Gastrocnemius medialis (tissue), 4 donors: ENCODE results near the gene TNFSF12. TPM values are rescaled to one million over a fixed set of nuclear protein-coding genes. Genes with fewer than 3 reads are reported as not detected.

Experiments used
- ATAC-seq, 2 donors: fragments of 150-250 bp; one replicate each; pipeline ENCODE4 v1.9.1; 2016
- DNase-seq, 2 donors: peaks; one replicate each; pipeline ENCODE4 v3.0.0-alpha.2; 2019
- H3K27ac ChIP-seq, 4 donors: fragments of 200-600 bp; sonication (generic); 1 replicate in 1 of 4; 2 replicates in 3 of 4; pipeline ENCODE4 v1.5.1; 2016 to 2018; ENCODE audit warnings: mild to moderate bottlenecking in 2 of 4, moderate library complexity in 1 of 4
- H3K27me3 ChIP-seq, 3 donors: fragments of 200-600 bp; sonication (generic) in 2 of 3; 1 replicate in 1 of 3; 2 replicates in 2 of 3; pipeline versions ENCODE4 v1.5.1 to v1.6.0; 2016 to 2019; ENCODE audit warnings: mild to moderate bottlenecking in 1 of 3, moderate library complexity in 1 of 3
- H3K36me3 ChIP-seq, 2 donors: fragments of 200-600 bp; sonication (generic) in 1 of 2; one replicate each; pipeline ENCODE4 v1.5.1; 2017 to 2018
- H3K4me1 ChIP-seq, 2 donors: fragments of 200-600 bp; sonication (generic) in 1 of 2; one replicate each; pipeline ENCODE4 v1.5.1; 2016 to 2017; ENCODE audit warnings: mild to moderate bottlenecking in 2 of 2
- H3K4me3 ChIP-seq, 4 donors: fragments of 200-600 bp; sonication (generic) in 3 of 4; 1 replicate in 1 of 4; 2 replicates in 3 of 4; pipeline ENCODE4 v1.5.1; 2016 to 2019; ENCODE audit warnings: mild to moderate bottlenecking in 2 of 4
- H3K9me3 ChIP-seq, 3 donors: fragments of 200-600 bp; sonication (generic) in 2 of 3; 1 replicate in 1 of 3; 2 replicates in 2 of 3; pipeline ENCODE4 v1.5.1; 2016 to 2019
- CTCF ChIP-seq, 5 experiments: fragments of 450-650 bp in 3 of 5; fragments of 200-600 bp in 2 of 5; sonication (generic) in 2 of 5; IDR thresholded peaks in 4 of 5; conservative IDR thresholded peaks in 1 of 5; 1 replicate in 4 of 5; 2 replicates in 1 of 5; pipeline ENCODE4 v1.5.1; 2016 to 2019; ENCODE audit warnings: antibody characterized with exemption in 5 of 5, mild to moderate bottlenecking in 3 of 5, moderate library complexity in 3 of 5
- POLR2A ChIP-seq, 2 donors: fragments of 450-650 bp; IDR thresholded peaks; one replicate each; pipeline ENCODE4 v1.6.1; 2017; ENCODE audit warnings: antibody characterized with exemption in 2 of 2, mild to moderate bottlenecking in 2 of 2, moderate library complexity in 2 of 2
- in situ Hi-C, 4 donors: fragments of 200-750 bp; cut with MboI; loops; one replicate each; pipeline versions ENCODE4 v1.15.0 to v1.8.0; 2017; ENCODE audit warnings: low sequenced_read_pairs in 4 of 4
- intact Hi-C: fragments of 100-400 bp; cut with DNase I; formaldehyde crosslinking; loops from one replicate; pipeline ENCODE4 v1.15.1; 2023; ENCODE audit warnings: low total_unique reads
- total RNA-seq, 4 donors: library from RNA; depleted of rRNA; stranded (reverse); fragments of >200 nt; gene quantifications; one replicate each; pipeline versions ENCODE4 v1.1.0 to v1.2.3, GENCODE V29; 2016

The TNFSF12 gene
- total RNA-seq, 4 donors from 2014 or later = 7.9 to 26.1 (median 16.9) TPM

- Histone ChIP-seq H3K36me3 (peaks cover 3 to 50% of the 10 kb centered on the region in 2 donors), H3K4me1 (peaks cover 64 to 65% of the 10 kb centered on the region in 2 donors), H3K9me3 (no peaks in the 10 kb centered on the region), H3K27ac (peak overlapping the region; percentile 98 to 100 (median 99)), H3K4me3 (no peak overlapping the region), H3K27me3 (no peaks in the 10 kb centered on the region)
- intact Hi-C loops (loop anchor here (10.0 kb wide), 2 partner anchors 562 to 578 kb away; partner anchors contain the start of genes PER1 and RNASEK), in situ Hi-C loops (no loop called here)
- TF ChIP-seq POLR2A (IDR thresholded peaks at IDR 0.05) (no peak), CTCF (IDR thresholded peaks at IDR 0.05 in 4 of 5, conservative IDR thresholded peaks at IDR 0.05 in 1 of 5) (no peak)
- DNase-seq (peak in 1 of 2 donors; percentile 66), ATAC-seq (no peak)
Measured at GRCh38 chr17:7576432-7576937, 27.6 kb downstream of the TNFSF12 start.

DNA sequence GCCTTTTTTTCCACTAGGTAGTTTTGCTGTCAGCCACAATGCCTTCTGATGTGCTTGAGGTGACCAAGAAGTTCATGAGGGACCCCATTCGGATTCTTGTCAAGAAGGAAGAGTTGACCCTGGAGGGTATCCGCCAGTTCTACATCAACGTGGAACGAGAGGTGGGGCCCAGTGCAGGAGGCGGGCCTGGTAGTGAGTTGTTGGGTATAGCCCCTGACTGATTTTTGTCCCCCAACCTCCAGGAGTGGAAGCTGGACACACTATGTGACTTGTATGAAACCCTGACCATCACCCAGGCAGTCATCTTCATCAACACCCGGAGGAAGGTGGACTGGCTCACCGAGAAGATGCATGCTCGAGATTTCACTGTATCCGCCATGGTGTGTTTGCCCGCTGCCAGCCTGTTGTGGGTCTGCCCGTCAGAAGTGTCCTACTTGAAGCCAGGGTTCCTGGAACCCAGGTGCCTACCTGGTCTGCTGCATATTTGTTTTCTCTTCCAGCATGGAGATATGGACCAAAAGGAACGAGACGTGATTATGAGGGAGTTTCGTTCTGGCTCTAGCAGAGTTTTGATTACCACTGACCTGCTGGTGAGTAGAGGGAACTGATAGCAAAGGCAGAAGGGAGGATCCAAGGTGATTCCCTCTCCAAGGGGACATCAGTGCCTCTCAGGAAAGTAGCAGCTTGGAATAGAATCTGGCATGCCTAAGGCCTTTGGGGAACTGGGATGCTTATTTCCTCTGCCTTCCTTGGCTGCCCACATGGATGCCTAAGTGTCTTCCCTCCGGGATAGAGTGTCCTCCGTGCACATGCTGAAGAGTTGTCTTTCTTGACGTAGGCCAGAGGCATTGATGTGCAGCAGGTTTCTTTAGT lies 28.7 kb downstream of the TNFSF12 start:
- no peak overlapping the region for H3K4me3 ChIP-seq
- H3K36me3 ChIP-seq = peaks cover 3 to 50% of the 10 kb centered on the region in 2 donors
- DNase-seq = no peak
- no peak for TF ChIP-seq CTCF (IDR thresholded peaks at IDR 0.05 in 4 of 5, conservative IDR thresholded peaks at IDR 0.05 in 1 of 5)
- no peak for TF ChIP-seq POLR2A (IDR thresholded peaks at IDR 0.05)
- peak overlapping the region; percentile 98 to 100 (median 99) for H3K27ac ChIP-seq
- H3K27me3 ChIP-seq = no peaks in the 10 kb centered on the region
- in situ Hi-C loops (no loop called here), intact Hi-C loops (loop anchor here (10.0 kb wide), 2 partner anchors 563 to 577 kb away; partner anchors contain the start of genes PER1 and RNASEK)
- no peaks in the 10 kb centered on the region for H3K9me3 ChIP-seq
- H3K4me1 ChIP-seq = peaks cover 71 to 72% of the 10 kb centered on the region in 2 donors
- no peak for ATAC-seq

DNA sequence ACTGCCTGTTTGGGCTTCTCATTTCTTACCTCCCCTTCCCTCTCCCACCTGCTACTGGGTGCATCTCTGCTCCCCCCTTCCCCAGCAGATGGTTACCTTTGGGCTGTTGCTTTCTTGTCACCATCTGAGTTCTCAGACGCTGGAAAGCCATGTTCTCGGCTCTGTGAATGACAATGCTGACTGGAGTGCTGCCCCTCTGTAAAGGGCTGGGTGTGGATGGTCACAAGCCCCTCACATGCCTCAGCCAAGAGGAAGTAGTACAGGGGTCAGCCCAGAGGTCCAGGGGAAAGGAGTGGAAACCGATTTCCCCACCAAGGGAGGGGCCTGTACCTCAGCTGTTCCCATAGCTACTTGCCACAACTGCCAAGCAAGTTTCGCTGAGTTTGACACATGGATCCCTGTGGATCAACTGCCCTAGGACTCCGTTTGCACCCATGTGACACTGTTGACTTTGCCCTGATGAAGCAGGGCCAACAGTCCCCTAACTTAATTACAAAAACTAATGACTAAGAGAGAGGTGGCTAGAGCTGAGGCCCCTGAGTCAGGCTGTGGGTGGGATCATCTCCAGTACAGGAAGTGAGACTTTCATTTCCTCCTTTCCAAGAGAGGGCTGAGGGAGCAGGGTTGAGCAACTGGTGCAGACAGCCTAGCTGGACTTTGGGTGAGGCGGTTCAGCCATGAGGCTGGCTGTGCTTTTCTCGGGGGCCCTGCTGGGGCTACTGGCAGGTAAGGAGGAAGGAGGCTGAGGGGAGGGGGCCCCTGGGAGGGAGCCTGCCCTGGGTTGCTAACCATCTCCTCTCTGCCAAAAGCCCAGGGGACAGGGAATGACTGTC lies 30.4 kb downstream of the TNFSF12 start, which contains the start of gene CD68:
TSS of gene CD68 (plus strand) at position 638 of the 833 bp plus-strand sequence. CDS start at position 678, 40 bp downstream.
- intact Hi-C loops (loop anchor here (10.0 kb wide), 2 partner anchors 564 to 576 kb away; partner anchors contain the start of genes PER1 and RNASEK), in situ Hi-C loops (no loop called here)
- ATAC-seq (peak; percentile 50), DNase-seq (peak; percentile 73 to 79)
- Histone ChIP-seq H3K27me3 (no peaks in the 10 kb centered on the region), H3K4me3 (peak within 1 kb of the TSS in 3 of 4 donors; percentile 20 to 36 (median 22)), H3K27ac (peak within 1 kb of the TSS; percentile 98 to 100 (median 99)), H3K9me3 (no peaks in the 10 kb centered on the region), H3K4me1 (peaks cover 75 to 78% of the 10 kb centered on the region in 2 donors), H3K36me3 (peaks cover 3 to 48% of the 10 kb centered on the region in 2 donors)
- TF ChIP-seq CTCF (IDR thresholded peaks at IDR 0.05 in 4 of 5, conservative IDR thresholded peaks at IDR 0.05 in 1 of 5) (no peak), POLR2A (IDR thresholded peaks at IDR 0.05) (peak; percentile 66 to 85)

DNA sequence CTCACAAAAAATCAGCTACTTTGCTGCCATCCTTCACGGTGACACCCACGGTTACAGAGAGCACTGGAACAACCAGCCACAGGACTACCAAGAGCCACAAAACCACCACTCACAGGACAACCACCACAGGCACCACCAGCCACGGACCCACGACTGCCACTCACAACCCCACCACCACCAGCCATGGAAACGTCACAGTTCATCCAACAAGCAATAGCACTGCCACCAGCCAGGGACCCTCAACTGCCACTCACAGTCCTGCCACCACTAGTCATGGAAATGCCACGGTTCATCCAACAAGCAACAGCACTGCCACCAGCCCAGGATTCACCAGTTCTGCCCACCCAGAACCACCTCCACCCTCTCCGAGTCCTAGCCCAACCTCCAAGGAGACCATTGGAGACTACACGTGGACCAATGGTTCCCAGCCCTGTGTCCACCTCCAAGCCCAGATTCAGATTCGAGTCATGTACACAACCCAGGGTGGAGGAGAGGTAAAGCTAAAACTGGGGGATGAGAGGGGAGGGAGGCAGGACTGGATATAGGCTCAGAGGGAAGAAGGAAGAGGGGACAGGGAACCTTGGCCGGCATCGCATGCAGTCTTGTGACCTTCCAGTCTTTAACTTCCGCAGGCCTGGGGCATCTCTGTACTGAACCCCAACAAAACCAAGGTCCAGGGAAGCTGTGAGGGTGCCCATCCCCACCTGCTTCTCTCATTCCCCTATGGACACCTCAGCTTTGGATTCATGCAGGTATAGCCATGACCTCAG lies 31.2 kb downstream of the TNFSF12 start:
- in situ Hi-C loops = no loop called here
- Histone ChIP-seq H3K27me3 (no peaks in the 10 kb centered on the region), H3K4me3 (peak overlapping the region in 3 of 4 donors; percentile 20 to 36 (median 22)), H3K27ac (peak overlapping the region; percentile 98 to 100 (median 99)), H3K9me3 (no peaks in the 10 kb centered on the region), H3K36me3 (peaks cover 3 to 39% of the 10 kb centered on the region in 2 donors), H3K4me1 (peaks cover 75 to 78% of the 10 kb centered on the region in 2 donors)
- no peak for DNase-seq
- intact Hi-C loops = loop anchor here (10.0 kb wide), 2 partner anchors 565 to 575 kb away; partner anchors contain the start of genes PER1 and RNASEK
- no peak for TF ChIP-seq CTCF (IDR thresholded peaks at IDR 0.05 in 4 of 5, conservative IDR thresholded peaks at IDR 0.05 in 1 of 5)
- TF ChIP-seq POLR2A (IDR thresholded peaks at IDR 0.05) = no peak
- ATAC-seq = no peak
